Astrocyte (in vitro differentiated cells and primary cell): ENCODE data around the gene RWDD1.
"Not testable (repeated sequence)": the region's sequence is repeated elsewhere in the genome, so short reads cannot be mapped to it uniquely, and the experiment has no call there.

ENCODE experiments used
- EZH2 ChIP-seq: IDR thresholded peaks from 2 replicates; pipeline ENCODE4 v1.6.1; 2012; ENCODE audit warnings: mild to moderate bottlenecking, low read length, inconsistent platforms; ENCODE audit not compliant: insufficient read depth
- TF ChIP-seq, protein P1 (sequence below): IDR thresholded peaks from 2 replicates; pipeline ENCODE4 v1.5.1; 2011; ENCODE audit warnings: low read depth, mild to moderate bottlenecking, inconsistent platforms, low read length, moderate library complexity; ENCODE audit not compliant: insufficient read depth

DNA sequence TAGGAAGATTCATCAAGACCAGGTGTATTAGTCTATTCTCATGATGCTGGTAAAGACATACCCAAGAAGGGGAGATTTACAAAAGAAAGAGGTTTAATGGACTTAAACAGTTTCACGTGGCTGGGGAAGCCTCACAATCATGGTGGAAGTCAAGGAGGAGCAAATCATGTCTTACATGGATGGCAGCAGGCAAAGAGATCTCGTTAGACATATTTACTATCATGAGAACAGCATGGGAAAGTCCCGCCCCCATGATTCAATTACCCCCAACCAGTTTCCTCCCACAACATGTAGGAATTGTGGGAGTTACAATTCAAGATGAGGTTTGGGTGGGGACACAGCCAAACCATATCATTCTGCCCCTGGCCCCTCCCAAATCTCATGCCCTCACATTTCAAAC, 32.6 kb downstream of the RWDD1 start:
- TF ChIP-seq, protein P1, sequence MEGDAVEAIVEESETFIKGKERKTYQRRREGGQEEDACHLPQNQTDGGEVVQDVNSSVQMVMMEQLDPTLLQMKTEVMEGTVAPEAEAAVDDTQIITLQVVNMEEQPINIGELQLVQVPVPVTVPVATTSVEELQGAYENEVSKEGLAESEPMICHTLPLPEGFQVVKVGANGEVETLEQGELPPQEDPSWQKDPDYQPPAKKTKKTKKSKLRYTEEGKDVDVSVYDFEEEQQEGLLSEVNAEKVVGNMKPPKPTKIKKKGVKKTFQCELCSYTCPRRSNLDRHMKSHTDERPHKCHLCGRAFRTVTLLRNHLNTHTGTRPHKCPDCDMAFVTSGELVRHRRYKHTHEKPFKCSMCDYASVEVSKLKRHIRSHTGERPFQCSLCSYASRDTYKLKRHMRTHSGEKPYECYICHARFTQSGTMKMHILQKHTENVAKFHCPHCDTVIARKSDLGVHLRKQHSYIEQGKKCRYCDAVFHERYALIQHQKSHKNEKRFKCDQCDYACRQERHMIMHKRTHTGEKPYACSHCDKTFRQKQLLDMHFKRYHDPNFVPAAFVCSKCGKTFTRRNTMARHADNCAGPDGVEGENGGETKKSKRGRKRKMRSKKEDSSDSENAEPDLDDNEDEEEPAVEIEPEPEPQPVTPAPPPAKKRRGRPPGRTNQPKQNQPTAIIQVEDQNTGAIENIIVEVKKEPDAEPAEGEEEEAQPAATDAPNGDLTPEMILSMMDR, result not testable (repeated sequence)
- not testable (repeated sequence) for TF ChIP-seq EZH2
